Heart right ventricle (tissue), 16 donors: ENCODE data around the gene STAB2. TPM values are rescaled to one million over a fixed set of nuclear protein-coding genes. Genes with fewer than 3 reads are reported as not detected.

ENCODE experiments used
- ATAC-seq, 8 donors: fragments of 200-7000 bp; cut with Tn5 transposase; one replicate each; pipeline ENCODE4 v1.9.1; 2020; ENCODE audit warnings: mild to moderate bottlenecking in 8 of 8, moderate library complexity in 8 of 8, moderate number of reproducible peaks in 1 of 8
- DNase-seq, 2 donors: peaks; one replicate each; pipeline ENCODE4 v3.0.0-alpha.2; 2020
- H3K27ac ChIP-seq, 10 donors: fragments of 200-600 bp; sonication (generic) in 2 of 10; one replicate each; pipeline versions ENCODE4 v1.5.0 to v1.8.0; 2020 to 2022; ENCODE audit warnings: mild to moderate bottlenecking in 3 of 10
- H3K27me3 ChIP-seq, 7 donors: fragments of 200-600 bp; one replicate each; pipeline ENCODE4 v1.8.0; 2021 to 2022; ENCODE audit warnings: mild to moderate bottlenecking in 2 of 7
- H3K36me3 ChIP-seq, 9 donors: fragments of 200-600 bp; sonication (generic) in 1 of 9; one replicate each; pipeline versions ENCODE4 v1.5.0 to v1.8.0; 2020 to 2022; ENCODE audit warnings: mild to moderate bottlenecking in 2 of 9
- H3K4me1 ChIP-seq, 9 donors: fragments of 200-600 bp; sonication (generic) in 1 of 9; one replicate each; pipeline versions ENCODE4 v1.5.0 to v1.8.0; 2020 to 2022; ENCODE audit warnings: mild to moderate bottlenecking in 4 of 9
- H3K4me3 ChIP-seq, 10 donors: fragments of 200-600 bp; sonication (generic) in 2 of 10; one replicate each; pipeline versions ENCODE4 v1.5.0 to v1.8.0; 2020 to 2022; ENCODE audit warnings: mild to moderate bottlenecking in 7 of 10, moderate library complexity in 2 of 10
- H3K9me3 ChIP-seq, 11 donors: fragments of 200-600 bp in 10 of 11; sonication (generic) in 2 of 11; one replicate each; pipeline versions ENCODE4 v1.5.0 to v1.8.0; 2013 to 2022; ENCODE audit warnings: mild to moderate bottlenecking in 2 of 11, control low read depth in 1 of 11, moderate library complexity in 1 of 11
- WGBS, 2 donors: extraction: QIAGEN DNeasy Blood & Tissue Kit; methylation state at CpG; one replicate each; pipeline ENCODE4 v1.1.7; 2013; ENCODE audit warnings: inconsistent platforms in 1 of 2; 5-methylcytosine and 5-hydroxymethylcytosine counted together
- intact Hi-C, 10 donors: fragments of 100-400 bp; cut with DNase I; formaldehyde crosslinking; loops; one replicate each; pipeline versions ENCODE4 v1.11.1 to v1.14.2; 2022
- polyA plus RNA-seq, 2 donors: library from polyadenylated mRNA; stranded (reverse); fragments of 200-250 nt; gene quantifications; one replicate each; pipeline ENCODE4 v1.2.3, GENCODE V29; 2013
- total RNA-seq, 10 donors: library from RNA; stranded (reverse); fragmentation: NEBNext Ultra II Directional in 3 of 10; extraction: Animal tissue kit (Norgen Biotek cat#: 25700) in 3 of 10; gene quantifications; one replicate each; pipeline versions ENCODE4 v1.2.1 to v1.2.4, GENCODE V29; 2021 to 2023
- TF ChIP-seq, protein P1 (sequence below), 9 donors: fragments of 200-600 bp; sonication (generic) in 2 of 9; IDR thresholded peaks; one replicate each; pipeline versions ENCODE4 v1.5.0 to v1.8.0; 2021 to 2022; ENCODE audit warnings: antibody characterized with exemption in 9 of 9, mild to moderate bottlenecking in 5 of 9, moderate library complexity in 1 of 9
- donor health status: Arrhythmogenic right ventricular cardiomyopathy.
- donor health status: ischemic (EF 13 %, LVEDD 7.1; RV severe dilation, severe dysfunction).
- donor health status: healthy with polysubstance abuse.
- donor health status: DM: no; HTN: yes; CAD: no.
- donor health status: DM: no; HTN: no; CAD: no.
- donor health status: ischemic (EF 25% LVEDD 6.9; RV normal size, moderate dysfunction).
- donor health status: ischemic (EF 25% LVEDD 5.7; RV mildly dilated, moderate dysfunction).
- donor health status: healthy.
- donor health status: DM: yes; HTN: yes; CAD: no.
- donor health status: Ischemic cardiomyopathy.
- donor health status: ischemic (EF 35%, LVEDD 5.7; RV mildly dilated, moderate dysfunction).
- donor health status: nonischemic (EF 11% LVEDD 7.7; RV severe dilation, severe dysfunction).
- donor health status: DM: yes; HTN: yes; CAD: no.
- donor health status: PGD.
- donor health status: ischemic (EF 29% LVEDD 5.4; RV normal size, mild dysfunction).
- donor health status: nonischemic (EF 23%, LVEDD 6.1; RV moderate dilation, normal function).

Gene STAB2
- total and polyA plus RNA-seq, 12 donors: 0.01 to 0.50 (median 0.17) TPM; not detected in 3

DNA sequence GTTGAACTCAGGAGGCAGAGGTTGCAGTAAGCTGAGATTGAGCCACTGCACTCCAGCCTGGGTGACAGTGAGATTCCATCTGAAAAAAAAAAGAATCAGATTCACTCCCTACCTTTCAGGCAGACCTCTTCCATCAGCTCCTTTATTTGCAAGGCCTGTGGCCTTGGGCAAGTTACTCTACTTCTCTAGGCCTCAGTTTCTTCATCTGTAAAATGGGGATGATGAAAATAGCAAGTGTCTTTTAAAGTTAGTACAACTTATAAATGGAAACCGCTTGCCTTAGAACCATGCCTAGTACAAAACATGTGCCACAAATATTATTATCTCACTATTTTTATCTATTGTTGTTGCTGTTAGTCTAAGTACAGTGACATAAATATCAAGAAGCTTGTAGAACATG, 84.3 kb downstream of the STAB2 start:
- no peaks in the 10 kb centered on the region for H3K36me3 ChIP-seq
- H3K27me3 ChIP-seq: peaks cover 0 to 6% (median 0%) of the 10 kb centered on the region in 7 donors
- no peaks in the 10 kb centered on the region for H3K4me1 ChIP-seq
- no peak overlapping the region for H3K27ac ChIP-seq
- H3K9me3 ChIP-seq: no peaks in the 10 kb centered on the region
- 94 to 98% methylated on average over 1 of the region's 1 CpG for WGBS, 2 donors
- intact Hi-C loops: no loop called here
- no peak overlapping the region for H3K4me3 ChIP-seq
- ATAC-seq (no peak), DNase-seq (no peak)
- TF ChIP-seq, protein P1, sequence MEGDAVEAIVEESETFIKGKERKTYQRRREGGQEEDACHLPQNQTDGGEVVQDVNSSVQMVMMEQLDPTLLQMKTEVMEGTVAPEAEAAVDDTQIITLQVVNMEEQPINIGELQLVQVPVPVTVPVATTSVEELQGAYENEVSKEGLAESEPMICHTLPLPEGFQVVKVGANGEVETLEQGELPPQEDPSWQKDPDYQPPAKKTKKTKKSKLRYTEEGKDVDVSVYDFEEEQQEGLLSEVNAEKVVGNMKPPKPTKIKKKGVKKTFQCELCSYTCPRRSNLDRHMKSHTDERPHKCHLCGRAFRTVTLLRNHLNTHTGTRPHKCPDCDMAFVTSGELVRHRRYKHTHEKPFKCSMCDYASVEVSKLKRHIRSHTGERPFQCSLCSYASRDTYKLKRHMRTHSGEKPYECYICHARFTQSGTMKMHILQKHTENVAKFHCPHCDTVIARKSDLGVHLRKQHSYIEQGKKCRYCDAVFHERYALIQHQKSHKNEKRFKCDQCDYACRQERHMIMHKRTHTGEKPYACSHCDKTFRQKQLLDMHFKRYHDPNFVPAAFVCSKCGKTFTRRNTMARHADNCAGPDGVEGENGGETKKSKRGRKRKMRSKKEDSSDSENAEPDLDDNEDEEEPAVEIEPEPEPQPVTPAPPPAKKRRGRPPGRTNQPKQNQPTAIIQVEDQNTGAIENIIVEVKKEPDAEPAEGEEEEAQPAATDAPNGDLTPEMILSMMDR (IDR thresholded peaks at IDR 0.05): no peak

- DNase-seq (no peak), ATAC-seq (no peak)
- Histone ChIP-seq H3K4me3 (no peak overlapping the region), H3K9me3 (no peaks in the 10 kb centered on the region), H3K4me1 (no peaks in the 10 kb centered on the region), H3K36me3 (no peaks in the 10 kb centered on the region), H3K27me3 (peaks cover 0 to 7% (median 2%) of the 10 kb centered on the region in 7 donors), H3K27ac (no peak overlapping the region)
- WGBS, 2 donors: 90 to 92% methylated on average over 10 of the region's 10 CpGs
- intact Hi-C loops: no loop called here
- TF ChIP-seq, protein P1 (IDR thresholded peaks at IDR 0.05): no peak
Measured at GRCh38 chr12:103672401-103673119, 85.5 kb downstream of the STAB2 start.

DNA sequence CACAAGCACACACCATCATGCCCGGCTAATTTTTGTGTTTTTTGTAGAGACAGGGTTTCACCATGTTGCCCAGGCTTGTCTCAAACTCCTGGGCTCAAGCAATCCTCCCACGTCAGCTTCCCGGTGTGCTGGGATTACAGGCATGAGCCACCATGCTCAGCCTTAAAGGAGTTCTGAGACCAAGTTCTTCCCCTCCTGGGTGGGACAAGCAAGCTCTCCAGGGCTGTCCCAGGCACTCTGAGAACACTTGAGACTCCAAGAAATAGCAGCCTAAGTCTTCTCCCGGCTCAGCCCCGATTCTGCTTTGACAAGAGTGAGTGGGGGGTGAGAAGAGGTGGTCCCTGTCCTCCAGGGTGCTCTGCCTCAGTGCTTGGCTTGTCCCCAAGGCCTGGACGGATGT, 86.4 kb downstream of the STAB2 start:
- intact Hi-C loops: no loop called here
- TF ChIP-seq, protein P1 (IDR thresholded peaks at IDR 0.05): no peak
- no peak for DNase-seq
- H3K36me3 ChIP-seq: no peaks in the 10 kb centered on the region
- no peak for ATAC-seq
- H3K9me3 ChIP-seq: no peaks in the 10 kb centered on the region
- peaks cover 0 to 8% (median 6%) of the 10 kb centered on the region in 7 donors for H3K27me3 ChIP-seq
- no peaks in the 10 kb centered on the region for H3K4me1 ChIP-seq
- no peak overlapping the region for H3K27ac ChIP-seq
- WGBS, 2 donors: 87 to 89% methylated on average over 6 of the region's 6 CpGs
- H3K4me3 ChIP-seq: no peak overlapping the region

DNA sequence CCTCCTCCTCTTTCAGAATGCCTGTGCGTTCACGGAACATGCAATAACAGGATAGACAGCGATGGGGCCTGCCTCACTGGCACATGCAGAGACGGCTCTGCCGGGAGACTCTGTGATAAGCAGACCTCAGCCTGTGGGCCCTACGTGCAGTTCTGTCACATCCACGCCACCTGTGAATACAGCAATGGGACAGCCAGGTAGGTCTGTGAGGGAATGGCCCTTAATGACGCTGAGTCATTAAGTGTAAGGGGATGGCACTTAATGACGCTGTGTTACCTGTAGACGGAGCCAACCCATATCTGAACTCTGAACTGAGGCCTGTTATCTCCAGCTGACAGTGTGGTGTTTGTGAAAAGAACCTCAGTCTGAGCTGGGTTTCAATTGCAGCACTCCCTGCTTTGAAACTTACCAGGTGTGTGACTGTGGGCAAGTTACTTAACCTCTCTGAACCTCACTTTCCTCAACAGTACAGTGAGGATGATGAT, 86.9 kb downstream of the STAB2 start:
- Histone ChIP-seq H3K4me3 (no peak overlapping the region), H3K4me1 (no peaks in the 10 kb centered on the region), H3K36me3 (no peaks in the 10 kb centered on the region), H3K27ac (no peak overlapping the region), H3K27me3 (peaks cover 0 to 8% (median 6%) of the 10 kb centered on the region in 7 donors), H3K9me3 (no peaks in the 10 kb centered on the region)
- no peak for DNase-seq
- 85 to 89% methylated on average over 10 of the region's 10 CpGs for WGBS, 2 donors
- intact Hi-C loops: no loop called here
- TF ChIP-seq, protein P1 (IDR thresholded peaks at IDR 0.05): no peak
- ATAC-seq: no peak
